Thyroid gland (tissue), 4 donors: ENCODE measurements around the gene DQX1. TPM values are rescaled to one million over a fixed set of nuclear protein-coding genes. Genes with fewer than 3 reads are reported as not detected.

ENCODE experiments used
- DNase-seq, 2 donors: peaks; one replicate each; pipeline ENCODE4 v3.0.0-alpha.2; 2019
- H3K27ac ChIP-seq, 3 donors: fragments of 200-600 bp; sonication (generic); 1 replicate in 2 of 3; 2 replicates in 1 of 3; pipeline ENCODE4 v1.5.1; 2016 to 2019; ENCODE audit warnings: mild to moderate bottlenecking in 1 of 3, moderate library complexity in 1 of 3
- H3K27me3 ChIP-seq: fragments of 200-600 bp; sonication (generic); one replicate; pipeline ENCODE4 v1.5.1; 2019
- H3K36me3 ChIP-seq, 2 donors: fragments of 200-600 bp; sonication (generic); one replicate each; pipeline ENCODE4 v1.5.1; 2016 to 2019
- H3K4me1 ChIP-seq, 2 donors: fragments of 200-600 bp; sonication (generic); one replicate each; pipeline ENCODE4 v1.5.1; 2017 to 2019
- H3K4me3 ChIP-seq, 3 donors: fragments of 200-600 bp; sonication (generic); replicated peaks in 1 of 3; 1 replicate in 2 of 3; 2 replicates in 1 of 3; pipeline ENCODE4 v1.5.1; 2016; ENCODE audit warnings: mild to moderate bottlenecking in 1 of 3
- H3K9me3 ChIP-seq: fragments of 200-600 bp; sonication (generic); one replicate; pipeline ENCODE4 v1.5.1; 2017
- CTCF ChIP-seq, 6 experiments: fragments of 200-600 bp in 3 of 6; fragments of 450-650 bp in 3 of 6; sonication (generic) in 3 of 6; IDR thresholded peaks; one replicate each; pipeline ENCODE4 v1.5.1; 2016 to 2019; ENCODE audit warnings: antibody characterized with exemption in 6 of 6, mild to moderate bottlenecking in 2 of 6, inconsistent platforms in 1 of 6, moderate library complexity in 1 of 6
- POLR2A ChIP-seq, 2 donors: fragments of 450-650 bp; IDR thresholded peaks; one replicate each; pipeline ENCODE4 v1.6.1; 2017; ENCODE audit warnings: antibody characterized with exemption in 2 of 2, mild to moderate bottlenecking in 2 of 2, moderate library complexity in 1 of 2
- WGBS, 2 donors: methylation state at CpG; one replicate each; pipeline ENCODE4 v1.1.5; 2017; 5-methylcytosine and 5-hydroxymethylcytosine counted together
- intact Hi-C: fragments of 100-400 bp; cut with DNase I; formaldehyde crosslinking; loops from one replicate; pipeline ENCODE4 v1.15.1; 2023
- total RNA-seq, 4 donors: library from RNA; depleted of rRNA; stranded (reverse); fragments of >200 nt; gene quantifications; one replicate each; pipeline ENCODE4 v1.2.3, GENCODE V29; 2016

DQX1 gene
- total RNA-seq, 4 donors from 2014 or later = not detected

- Histone ChIP-seq H3K4me3 (no peak overlapping the region), H3K27ac (no peak overlapping the region), H3K9me3 (no peaks in the 10 kb centered on the region), H3K27me3 (no peaks in the 10 kb centered on the region), H3K4me1 (peaks cover 5 to 6% of the 10 kb centered on the region in 2 donors), H3K36me3 (no peaks in the 10 kb centered on the region)
- DNase-seq = no peak
- 93 to 97% methylated on average over 3 of the region's 3 CpGs for WGBS, 2 donors
- no peak for TF ChIP-seq CTCF (IDR thresholded peaks at IDR 0.05)
- no peak for TF ChIP-seq POLR2A (IDR thresholded peaks at IDR 0.05)
- intact Hi-C loops = no loop called here
Observed at GRCh38 chr2:74544634-74545033, 18.6 kb upstream of the DQX1 start.

GRCh38 chr2:74542978-74543377 is 16.9 kb upstream of the DQX1 start:
- no peaks in the 10 kb centered on the region for H3K36me3 ChIP-seq
- H3K4me3 ChIP-seq = no peak overlapping the region
- 85 to 86% methylated on average over 1 of the region's 1 CpG for WGBS, 2 donors
- H3K27ac ChIP-seq = no peak overlapping the region
- H3K4me1 ChIP-seq = peaks cover 0 to 6% of the 10 kb centered on the region in 2 donors
- no peak for DNase-seq
- TF ChIP-seq CTCF (IDR thresholded peaks at IDR 0.05) (no peak), POLR2A (IDR thresholded peaks at IDR 0.05) (no peak)
- no peaks in the 10 kb centered on the region for H3K27me3 ChIP-seq
- no peaks in the 10 kb centered on the region for H3K9me3 ChIP-seq
- intact Hi-C loops = no loop called here

DNA sequence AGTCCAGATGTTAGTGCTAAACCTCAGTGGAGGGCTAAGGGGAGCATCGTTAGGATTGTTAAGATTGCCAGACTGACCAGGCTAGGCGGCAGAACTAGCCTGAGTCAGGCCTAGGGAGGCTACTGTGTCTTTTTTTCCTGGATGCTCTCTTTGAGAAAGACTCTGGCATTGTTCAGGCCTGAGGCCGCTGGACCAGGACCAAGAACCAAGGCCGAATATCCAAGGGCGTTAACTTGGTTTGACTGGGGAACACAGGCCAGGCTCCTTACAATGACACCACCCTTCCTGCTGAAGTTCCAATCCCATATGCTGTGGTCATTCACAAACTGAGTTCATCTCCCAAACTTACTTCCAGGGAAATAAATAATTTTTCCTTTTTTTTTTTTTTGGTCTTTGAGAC is 14.3 kb upstream of the DQX1 start:
- WGBS, 2 donors = 75 to 85% methylated on average over 5 of the region's 5 CpGs
- Histone ChIP-seq H3K36me3 (no peaks in the 10 kb centered on the region), H3K4me3 (no peak overlapping the region), H3K9me3 (no peaks in the 10 kb centered on the region), H3K27me3 (no peaks in the 10 kb centered on the region), H3K4me1 (peaks cover 0 to 6% of the 10 kb centered on the region in 2 donors), H3K27ac (no peak overlapping the region)
- TF ChIP-seq POLR2A (IDR thresholded peaks at IDR 0.05) = no peak
- intact Hi-C loops = no loop called here
- DNase-seq = no peak

DNA sequence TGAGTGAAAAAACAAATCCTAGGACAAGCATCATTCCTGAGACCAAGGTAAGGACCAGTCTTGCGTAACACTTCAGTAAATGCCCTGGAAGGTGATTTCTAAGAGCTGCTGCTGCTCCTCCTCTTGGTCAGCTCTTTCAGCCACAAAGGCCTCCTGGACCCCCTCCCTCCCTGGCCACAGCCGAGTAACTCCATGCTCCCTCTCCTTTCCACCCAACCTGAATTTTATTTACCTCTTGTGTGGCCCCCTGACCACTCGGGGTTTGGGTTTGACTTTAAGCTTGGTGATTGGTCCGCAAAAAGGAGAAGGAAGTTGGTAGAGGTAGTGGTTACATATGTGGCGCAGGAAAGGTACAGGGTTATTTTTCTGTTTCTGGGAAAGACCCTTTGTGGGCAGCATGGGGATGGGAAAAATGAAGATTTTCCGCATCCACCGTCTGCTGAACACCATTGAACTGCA is 12.9 kb upstream of the DQX1 start:
- WGBS, 2 donors = 54 to 58% methylated on average over 7 of the region's 7 CpGs
- no peak for DNase-seq
- peaks cover 0 to 6% of the 10 kb centered on the region in 2 donors for H3K4me1 ChIP-seq
- no peaks in the 10 kb centered on the region for H3K27me3 ChIP-seq
- no peak overlapping the region for H3K27ac ChIP-seq
- H3K9me3 ChIP-seq = no peaks in the 10 kb centered on the region
- H3K4me3 ChIP-seq = no peak overlapping the region
- H3K36me3 ChIP-seq = no peaks in the 10 kb centered on the region
- TF ChIP-seq CTCF (IDR thresholded peaks at IDR 0.05) (no peak), POLR2A (IDR thresholded peaks at IDR 0.05) (no peak)
- intact Hi-C loops = no loop called here

GRCh38 chr2:74537140-74537539 is 11.1 kb upstream of the DQX1 start:
- TF ChIP-seq POLR2A (IDR thresholded peaks at IDR 0.05) (no peak), CTCF (IDR thresholded peaks at IDR 0.05) (no peak)
- peaks cover 0 to 6% of the 10 kb centered on the region in 2 donors for H3K4me1 ChIP-seq
- intact Hi-C loops = no loop called here
- no peak for DNase-seq
- WGBS, 2 donors = 69 to 73% methylated on average over 4 of the region's 4 CpGs
- H3K9me3 ChIP-seq = no peaks in the 10 kb centered on the region
- no peak overlapping the region for H3K4me3 ChIP-seq
- H3K36me3 ChIP-seq = peaks cover 0 to 11% of the 10 kb centered on the region in 2 donors
- H3K27me3 ChIP-seq = no peaks in the 10 kb centered on the region
- H3K27ac ChIP-seq = no peak overlapping the region
